NB4 (cell line): ENCODE results near the gene KIF23.

ENCODE experiments used
- DNase-seq: peaks from one replicate; pipeline ENCODE4 v3.0.0; 2010; ENCODE audit warnings: low read depth
- H3K4me3 ChIP-seq: one replicate; pipeline ENCODE4 v1.5.1; 2011; ENCODE audit warnings: mild to moderate bottlenecking, low read depth, low read length, moderate library complexity
- MYC ChIP-seq: IDR thresholded peaks from 2 replicates; pipeline ENCODE4 v1.6.1; 2011; ENCODE audit warnings: low read depth, low read length
- POLR2A ChIP-seq: IDR thresholded peaks from 2 replicates; pipeline ENCODE4 v1.6.1; 2011; ENCODE audit warnings: mild to moderate bottlenecking; ENCODE audit not compliant: insufficient read length; ENCODE audit errors: extremely low read depth
- TF ChIP-seq, protein P1 (sequence below): IDR thresholded peaks from 2 replicates; pipeline ENCODE4 v1.6.1; 2011; ENCODE audit warnings: low read depth, low read length
- TF ChIP-seq, protein P2 (sequence below): IDR thresholded peaks from one replicate; pipeline ENCODE4 v1.5.1; 2012; ENCODE audit warnings: low read depth, low read length

Gene KIF23

DNA sequence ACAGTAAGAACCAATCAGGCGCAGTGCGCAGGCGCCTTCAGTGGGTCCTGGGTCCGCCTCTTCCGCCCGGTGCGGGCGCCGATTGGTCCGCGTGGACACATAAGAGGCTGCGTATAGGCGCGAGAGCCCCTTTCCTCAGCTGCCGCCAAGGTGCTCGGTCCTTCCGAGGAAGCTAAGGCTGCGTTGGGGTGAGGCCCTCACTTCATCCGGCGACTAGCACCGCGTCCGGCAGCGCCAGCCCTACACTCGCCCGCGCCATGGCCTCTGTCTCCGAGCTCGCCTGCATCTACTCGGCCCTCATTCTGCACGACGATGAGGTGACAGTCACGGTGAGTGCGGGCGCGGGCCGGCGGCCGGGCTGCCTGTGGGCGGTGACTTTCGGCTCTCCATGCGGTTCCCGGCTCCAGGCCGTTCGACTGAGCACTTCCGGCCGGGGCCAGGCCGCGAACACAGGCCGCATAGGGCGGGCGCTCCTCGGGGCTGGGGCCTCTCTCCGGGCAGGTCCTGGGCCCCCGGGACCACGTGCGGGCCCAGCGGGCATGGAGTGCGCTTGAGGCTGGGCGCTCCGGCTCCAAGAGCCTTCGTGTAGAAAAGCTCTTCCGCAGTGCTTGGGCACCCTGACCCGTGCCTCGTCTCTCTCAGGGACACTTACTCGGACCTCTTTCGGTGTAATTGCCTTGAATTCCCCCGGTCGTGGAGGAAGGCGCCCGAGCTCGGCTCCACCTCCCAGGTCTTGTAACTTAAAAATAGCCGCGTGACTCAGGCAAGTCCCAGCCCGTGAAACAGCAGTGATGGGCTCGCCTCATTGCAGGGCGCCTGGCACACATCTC, 38.8 kb downstream of the KIF23 start, which contains the start of gene RPLP1:
RPLP1 (plus strand) TSS at position 127 of the 830 bp plus-strand sequence; CDS start at position 258, 131 bp downstream.
- H3K4me3 ChIP-seq, result peak within 1 kb of the TSS; percentile 90
- peak; percentile 100 for TF ChIP-seq POLR2A
- TF ChIP-seq, protein P1, sequence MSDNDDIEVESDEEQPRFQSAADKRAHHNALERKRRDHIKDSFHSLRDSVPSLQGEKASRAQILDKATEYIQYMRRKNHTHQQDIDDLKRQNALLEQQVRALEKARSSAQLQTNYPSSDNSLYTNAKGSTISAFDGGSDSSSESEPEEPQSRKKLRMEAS, result peak; percentile 82
- TF ChIP-seq, protein P2, sequence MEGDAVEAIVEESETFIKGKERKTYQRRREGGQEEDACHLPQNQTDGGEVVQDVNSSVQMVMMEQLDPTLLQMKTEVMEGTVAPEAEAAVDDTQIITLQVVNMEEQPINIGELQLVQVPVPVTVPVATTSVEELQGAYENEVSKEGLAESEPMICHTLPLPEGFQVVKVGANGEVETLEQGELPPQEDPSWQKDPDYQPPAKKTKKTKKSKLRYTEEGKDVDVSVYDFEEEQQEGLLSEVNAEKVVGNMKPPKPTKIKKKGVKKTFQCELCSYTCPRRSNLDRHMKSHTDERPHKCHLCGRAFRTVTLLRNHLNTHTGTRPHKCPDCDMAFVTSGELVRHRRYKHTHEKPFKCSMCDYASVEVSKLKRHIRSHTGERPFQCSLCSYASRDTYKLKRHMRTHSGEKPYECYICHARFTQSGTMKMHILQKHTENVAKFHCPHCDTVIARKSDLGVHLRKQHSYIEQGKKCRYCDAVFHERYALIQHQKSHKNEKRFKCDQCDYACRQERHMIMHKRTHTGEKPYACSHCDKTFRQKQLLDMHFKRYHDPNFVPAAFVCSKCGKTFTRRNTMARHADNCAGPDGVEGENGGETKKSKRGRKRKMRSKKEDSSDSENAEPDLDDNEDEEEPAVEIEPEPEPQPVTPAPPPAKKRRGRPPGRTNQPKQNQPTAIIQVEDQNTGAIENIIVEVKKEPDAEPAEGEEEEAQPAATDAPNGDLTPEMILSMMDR, result no peak
- peak; percentile 89 for TF ChIP-seq MYC
- DNase-seq, result peak; percentile 96

GRCh38 chr15:69454953-69455352, 40.8 kb downstream of the KIF23 start:
- TF ChIP-seq, protein P2, result no peak
- TF ChIP-seq, protein P1, result no peak
- no peak for TF ChIP-seq POLR2A
- TF ChIP-seq MYC, result no peak
- peak overlapping the region; percentile 90 for H3K4me3 ChIP-seq
- peak; percentile 14 for DNase-seq

DNA sequence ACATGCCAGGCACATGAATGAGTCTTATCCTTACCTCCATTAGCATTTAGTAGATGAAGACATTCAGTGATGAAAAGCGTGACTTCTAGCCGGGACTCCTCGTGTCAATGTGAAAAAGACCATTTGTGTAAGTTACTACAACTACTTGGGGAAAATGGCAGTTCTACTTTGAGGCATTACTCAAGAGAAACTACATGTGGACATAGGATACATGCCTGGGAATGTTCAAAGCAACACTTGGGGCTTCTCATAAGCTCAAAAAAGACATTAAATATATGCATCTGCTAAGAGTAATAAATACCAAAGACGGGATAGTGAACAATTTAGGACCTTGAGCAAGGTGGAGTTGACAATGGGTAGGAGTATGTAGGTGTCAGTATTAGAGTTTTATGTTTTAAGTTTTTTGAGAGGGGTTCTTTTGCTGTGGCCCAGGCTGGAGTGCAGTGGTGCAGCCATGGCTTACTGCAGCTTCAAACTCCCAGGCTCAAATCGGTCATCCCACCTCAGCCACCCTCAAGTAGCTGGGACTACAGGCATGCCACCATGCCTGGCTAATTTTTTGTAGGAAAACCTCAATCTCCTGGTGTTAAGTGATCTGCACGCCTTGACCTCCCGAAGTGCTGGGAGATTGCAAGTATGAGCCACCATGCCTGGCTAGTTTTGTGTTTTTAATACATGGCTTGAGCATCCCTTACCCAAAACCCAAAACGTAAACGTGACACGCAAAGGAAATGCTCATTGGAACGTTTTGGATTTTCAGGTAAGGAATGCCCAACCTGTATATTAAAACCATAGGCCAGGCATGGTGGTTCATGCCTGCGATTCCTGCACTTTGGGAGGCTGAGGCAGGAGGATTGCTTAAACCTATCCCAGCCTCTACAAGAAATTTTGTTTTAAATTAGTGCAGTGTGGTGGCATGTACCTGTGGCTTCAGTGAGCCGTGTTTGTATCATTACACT, 42.3 kb downstream of the KIF23 start:
- DNase-seq, result peak; percentile 23
- H3K4me3 ChIP-seq, result peak overlapping the region; percentile 90
- TF ChIP-seq MYC, result no peak
- TF ChIP-seq, protein P1, result no peak
- TF ChIP-seq POLR2A, result no peak
- TF ChIP-seq, protein P2, result no peak

GRCh38 chr15:69457304-69458280, 43.4 kb downstream of the KIF23 start:
- H3K4me3 ChIP-seq, result no peak overlapping the region
- TF ChIP-seq, protein P1, result no peak
- TF ChIP-seq MYC, result no peak
- no peak for TF ChIP-seq POLR2A
- TF ChIP-seq, protein P2, result no peak
- DNase-seq, result peak; percentile 63
